GM18505 (cell line): Measurements from ENCODE around the gene TRIM4.
"Not testable (repeated sequence)": the region's sequence is repeated elsewhere in the genome, so short reads cannot be mapped to it uniquely, and the experiment has no call there.

Experiments
- ATAC-seq: cut with Tn5 transposase; IDR thresholded peaks from one replicate; pipeline ENCODE4 v1.9.1; 2021; ENCODE audit not compliant: unreplicated experiment
- POLR2A ChIP-seq: IDR thresholded peaks from 4 replicates; pipeline ENCODE4 v1.6.1; 2011; ENCODE audit warnings: borderline replicate concordance; ENCODE audit not compliant: insufficient read depth, insufficient read length; ENCODE audit errors: extremely low read depth

TRIM4 gene

GRCh38 chr7:99897322-99898022 is 21.9 kb downstream of the TRIM4 start:
- no peak for TF ChIP-seq POLR2A

GRCh38 chr7:99894738-99895137 is 24.6 kb downstream of the TRIM4 start:
- no peak for TF ChIP-seq POLR2A
- ATAC-seq = no peak

More at GRCh38 chr7:99897322-99898022, 21.9 kb downstream of the TRIM4 start:
- ATAC-seq = no peak

- ATAC-seq = no peak
- TF ChIP-seq POLR2A = no peak
Observed at GRCh38 chr7:99893280-99893679, 26.1 kb downstream of the TRIM4 start.

- ATAC-seq = not testable (repeated sequence)
Observed at GRCh38 chr7:99890348-99890747, 29.0 kb downstream of the TRIM4 start.

GRCh38 chr7:99888366-99888765 is 31.0 kb downstream of the TRIM4 start:
- ATAC-seq = not testable (repeated sequence)

GRCh38 chr7:99881370-99881769 is 38.0 kb downstream of the TRIM4 start:
- ATAC-seq = no peak

GRCh38 chr7:99876933-99877332 is 42.4 kb downstream of the TRIM4 start, which contains the start of gene OR2AE1:
Gene OR2AE1, minus strand, starts transcription at chr7:99877033. Its CDS starts 0 bp downstream, at chr7:99877033.
- no peak for ATAC-seq
- no peak for TF ChIP-seq POLR2A

More at GRCh38 chr7:99881370-99881769, 38.0 kb downstream of the TRIM4 start:
- no peak for TF ChIP-seq POLR2A

- no peak for TF ChIP-seq POLR2A
Observed at GRCh38 chr7:99876491-99876890, 42.8 kb downstream of the TRIM4 start.

GRCh38 chr7:99868246-99868645 is 51.1 kb downstream of the TRIM4 start:
- no peak for ATAC-seq
- TF ChIP-seq POLR2A = no peak

More at GRCh38 chr7:99876491-99876890, 42.8 kb downstream of the TRIM4 start:
- no peak for ATAC-seq

GRCh38 chr7:99867477-99867876 is 51.9 kb downstream of the TRIM4 start:
- ATAC-seq = not testable (repeated sequence)

- no peak for ATAC-seq
Observed at GRCh38 chr7:99863847-99864440, 55.4 kb downstream of the TRIM4 start.

GRCh38 chr7:99860281-99861127 is 58.8 kb downstream of the TRIM4 start:
- TF ChIP-seq POLR2A = no peak
- ATAC-seq = no peak

More at GRCh38 chr7:99863847-99864440, 55.4 kb downstream of the TRIM4 start:
- no peak for TF ChIP-seq POLR2A

- ATAC-seq = no peak
- no peak for TF ChIP-seq POLR2A
Observed at GRCh38 chr7:99855236-99855635, 64.1 kb downstream of the TRIM4 start.

- no peak for TF ChIP-seq POLR2A
- ATAC-seq = no peak
Observed at GRCh38 chr7:99848420-99849216, 70.7 kb downstream of the TRIM4 start.

GRCh38 chr7:99844328-99844727 is 75.0 kb downstream of the TRIM4 start:
- no peak for TF ChIP-seq POLR2A
- ATAC-seq = no peak
